G401 (cell line): ENCODE data around the gene BMP6. TPM values are rescaled to one million over a fixed set of nuclear protein-coding genes. Genes with fewer than 3 reads are reported as not detected.

Source experiments
- DNase-seq: peaks from one replicate; pipeline ENCODE4 v3.0.0-alpha.2; 2015; ENCODE audit warnings: low spot score
- in situ Hi-C: cut with HindIII; loops from 2 replicates; pipeline ENCODE4 v1.10.0; 2016; ENCODE audit warnings: low sequenced_read_pairs, mixed read lengths
- total RNA-seq: library from RNA; depleted of rRNA; stranded (reverse); fragments of >200 nt; shearing (Covaris generic); gene quantifications from 2 replicates; pipeline ENCODE4 v1.2.3, GENCODE V29; 2014; rRNA removed

BMP6 gene
- 5.5 and 13.4 TPM in 2 replicates for total RNA-seq

DNA sequence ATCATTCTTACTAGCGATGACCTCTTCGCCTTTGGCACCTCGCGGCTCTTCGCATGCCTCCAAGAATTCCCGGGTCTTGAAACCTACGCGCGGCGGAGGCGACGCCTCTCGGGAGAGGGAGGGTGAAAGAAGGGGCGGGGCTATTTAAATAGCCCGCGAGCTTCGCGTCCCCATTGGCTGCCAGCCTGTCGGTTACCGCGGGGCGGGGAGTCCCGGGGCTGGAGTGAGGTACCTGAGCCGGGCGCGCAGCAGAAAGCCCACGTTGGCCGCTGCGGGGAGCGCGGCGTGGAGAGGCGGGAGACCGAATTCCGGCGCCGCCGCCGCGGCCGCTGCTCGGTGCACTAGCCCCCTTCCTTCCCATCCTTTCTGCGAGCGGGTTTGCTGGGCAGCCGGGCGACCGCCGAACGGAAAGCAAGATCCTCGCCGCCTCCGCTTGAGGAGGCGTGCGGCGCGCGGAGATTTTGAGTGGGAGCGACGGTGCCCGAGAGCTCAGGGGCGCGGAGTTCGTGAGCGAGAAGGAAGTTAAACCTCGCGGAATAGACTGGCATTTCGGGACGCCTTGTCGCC lies at the start of gene BMP6:
BMP6 (plus strand) TSS at position 251 of the 567 bp plus-strand sequence. CDS start 857 bp downstream, outside the sequence.
- peak; percentile 60 for DNase-seq
- in situ Hi-C loops, result no loop called here

DNA sequence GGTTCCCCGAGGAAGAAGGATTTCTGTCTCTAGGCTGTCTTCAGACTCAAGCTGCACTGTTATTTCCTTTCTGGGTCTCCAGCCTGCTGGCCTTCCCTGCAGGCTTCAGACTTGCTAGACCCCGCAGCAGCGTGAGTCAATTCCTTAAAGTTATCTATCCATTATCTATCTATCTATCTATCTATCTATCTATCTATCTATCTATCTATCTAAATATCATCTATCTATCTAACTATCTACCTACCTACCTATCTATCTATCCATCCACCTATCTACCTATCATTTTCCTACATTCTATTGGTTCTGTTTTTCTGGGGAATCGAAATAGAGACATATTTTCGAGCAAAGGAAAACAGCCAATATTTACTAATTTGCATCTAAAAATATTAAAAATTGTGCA lies 48.7 kb upstream of the BMP6 start:
- in situ Hi-C loops, result no loop called here
- DNase-seq, result no peak

DNA sequence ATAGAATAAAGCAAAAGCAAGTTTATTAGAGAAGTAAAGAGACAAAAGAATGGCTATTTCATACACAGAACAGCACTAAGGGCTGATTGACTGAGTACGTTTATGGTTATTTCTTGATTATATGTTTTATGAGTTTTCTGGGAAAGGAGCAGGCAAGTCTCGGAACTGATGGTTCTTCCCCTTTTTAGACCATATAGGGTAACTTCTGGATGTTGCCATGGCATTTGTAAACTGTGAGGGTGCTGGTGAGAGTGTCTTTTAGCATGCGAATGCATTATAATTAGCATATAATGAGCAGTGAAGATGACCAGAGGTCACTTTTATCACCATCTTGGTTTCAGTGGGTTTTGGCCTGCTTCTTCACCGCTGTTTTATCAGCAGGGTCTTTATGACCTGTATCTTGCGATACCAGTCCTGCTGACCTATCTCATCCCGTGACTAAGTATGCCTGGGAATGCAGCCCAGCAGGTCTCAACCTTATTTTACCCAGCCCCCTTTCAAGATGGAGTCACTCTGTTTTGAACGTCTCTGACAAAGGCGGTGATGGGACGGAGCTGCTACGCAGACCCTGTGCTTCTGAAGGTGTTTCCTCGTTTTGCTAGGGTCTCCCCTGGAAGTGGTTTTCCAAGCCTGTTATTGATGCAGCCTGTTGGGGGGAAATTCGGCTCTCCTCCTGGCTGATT lies 45.4 kb upstream of the BMP6 start:
- no peak for DNase-seq
- in situ Hi-C loops, result no loop called here

DNA sequence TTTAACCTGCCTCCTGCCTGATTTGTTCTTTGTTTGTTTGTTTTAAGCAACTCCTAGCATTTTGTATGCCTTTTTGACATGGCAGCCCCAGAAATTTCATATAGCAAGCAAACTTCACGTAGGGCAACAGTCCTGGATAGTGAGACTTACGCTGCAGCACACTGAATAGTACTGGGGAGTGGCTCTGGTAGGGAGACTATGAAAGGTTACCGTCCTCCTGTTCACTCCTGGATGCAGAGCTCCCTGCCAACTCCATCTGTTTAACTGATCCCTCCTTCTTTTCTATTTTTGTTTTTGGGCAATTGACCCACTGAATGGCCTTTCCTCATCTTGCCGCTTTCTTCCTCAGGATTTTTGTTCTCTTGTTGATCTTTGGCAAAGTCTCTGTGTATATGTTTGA lies 44.5 kb upstream of the BMP6 start:
- no peak for DNase-seq
- in situ Hi-C loops, result no loop called here

DNA sequence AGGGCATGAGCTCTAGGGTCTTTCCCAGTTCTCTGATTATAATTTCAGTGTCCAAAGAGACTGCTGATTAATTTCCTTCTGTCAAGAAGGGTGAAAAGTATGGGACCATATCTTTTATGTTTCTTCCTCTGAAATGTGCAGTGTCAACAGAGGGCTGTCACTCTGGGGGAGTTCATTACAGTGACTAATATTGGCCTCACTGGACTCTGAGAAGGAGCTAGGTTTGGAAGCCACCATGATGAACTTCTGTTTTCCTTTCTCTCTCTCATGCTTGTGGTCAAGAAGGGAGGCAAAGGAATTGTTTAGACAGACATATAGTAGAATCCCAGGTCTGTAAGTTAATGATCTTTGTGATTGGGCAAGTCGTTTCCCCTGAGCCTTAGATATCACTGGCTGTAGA lies 41.8 kb upstream of the BMP6 start:
- DNase-seq, result no peak
- in situ Hi-C loops, result no loop called here

DNA sequence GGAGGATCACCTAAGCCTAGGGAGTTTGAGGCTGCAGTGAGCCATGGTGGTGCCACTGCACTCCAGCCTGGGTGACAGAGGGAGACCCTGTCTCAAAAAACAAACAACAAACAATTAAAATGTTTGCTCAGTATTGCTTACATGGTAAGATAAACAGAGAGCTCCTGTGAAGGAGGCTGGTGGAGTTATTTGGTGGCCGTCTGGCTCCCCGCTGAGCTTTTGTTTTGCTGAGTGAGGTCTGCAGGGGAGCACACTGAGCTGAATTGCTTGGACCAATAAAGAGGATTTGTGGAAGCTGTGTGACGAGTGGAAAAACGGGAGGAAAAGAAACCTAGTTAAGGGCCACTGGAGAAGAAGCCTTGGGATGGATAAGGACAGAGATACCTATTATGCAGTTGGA lies 41.1 kb upstream of the BMP6 start:
- in situ Hi-C loops, result no loop called here
- no peak for DNase-seq

DNA sequence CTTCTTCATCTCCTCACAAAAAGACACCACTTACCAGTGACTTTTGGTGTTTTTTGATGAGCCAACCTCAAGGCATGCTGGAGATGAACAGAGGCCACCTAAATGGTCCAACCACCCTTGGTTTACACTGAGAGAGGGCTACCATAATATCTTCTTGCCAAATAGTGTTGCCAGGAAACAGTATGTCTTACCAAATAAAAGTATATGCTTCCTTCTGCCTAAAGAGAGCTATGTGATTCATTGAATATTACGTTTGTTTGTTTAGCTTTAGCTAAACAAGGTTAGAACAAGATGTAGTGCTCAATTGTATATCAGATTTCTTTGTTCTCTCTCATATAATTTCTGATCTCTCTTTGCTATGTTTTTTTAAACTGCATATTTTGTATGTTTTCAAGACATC lies 40.6 kb upstream of the BMP6 start:
- DNase-seq, result no peak

DNA sequence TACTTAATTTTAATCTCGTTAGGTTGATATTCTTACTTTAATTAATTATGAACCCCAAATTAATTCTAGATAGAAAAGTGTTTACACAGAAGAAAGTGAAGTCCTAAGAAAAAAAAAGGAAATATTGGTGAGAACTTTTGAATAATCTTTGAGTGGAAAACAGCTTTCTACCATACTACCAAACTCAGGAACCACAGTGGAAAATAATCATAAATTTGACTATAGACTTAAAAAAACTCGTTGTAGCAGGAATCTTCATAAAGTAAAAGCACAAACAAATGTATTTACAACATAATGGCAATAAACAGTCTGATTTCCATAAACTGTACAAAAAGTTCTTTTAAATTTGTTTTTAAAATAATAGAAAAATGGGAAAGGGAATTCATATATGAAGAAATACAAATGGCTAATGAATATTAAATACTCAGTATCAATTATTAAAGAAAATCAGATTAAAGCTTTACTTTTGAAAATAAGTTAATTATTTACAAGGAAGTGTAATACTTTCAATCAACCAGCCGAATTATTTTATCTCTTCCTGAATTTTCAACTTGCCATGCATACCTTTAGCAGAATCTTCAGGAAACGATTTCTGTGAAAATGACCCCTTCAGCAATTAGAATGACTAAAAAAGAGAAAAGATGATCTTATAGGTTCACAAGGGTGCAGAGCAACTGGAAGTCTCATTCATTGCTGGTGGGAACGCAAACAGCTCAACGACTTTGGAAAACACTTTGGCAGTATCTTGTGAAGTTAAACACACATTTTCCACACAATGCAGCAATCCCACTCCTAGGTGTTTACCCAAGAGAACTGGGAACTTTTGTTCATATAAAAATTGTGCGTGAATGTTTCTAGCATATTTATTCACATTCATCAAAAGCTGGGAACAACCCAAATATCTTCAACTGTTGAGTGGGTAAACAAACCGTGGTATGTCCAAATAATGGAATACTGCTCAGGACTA lies 38.5 kb upstream of the BMP6 start:
- no peak for DNase-seq
- in situ Hi-C loops, result no loop called here

More for the DNA sequence above, 40.6 kb upstream of the BMP6 start:
- in situ Hi-C loops, result no loop called here

DNA sequence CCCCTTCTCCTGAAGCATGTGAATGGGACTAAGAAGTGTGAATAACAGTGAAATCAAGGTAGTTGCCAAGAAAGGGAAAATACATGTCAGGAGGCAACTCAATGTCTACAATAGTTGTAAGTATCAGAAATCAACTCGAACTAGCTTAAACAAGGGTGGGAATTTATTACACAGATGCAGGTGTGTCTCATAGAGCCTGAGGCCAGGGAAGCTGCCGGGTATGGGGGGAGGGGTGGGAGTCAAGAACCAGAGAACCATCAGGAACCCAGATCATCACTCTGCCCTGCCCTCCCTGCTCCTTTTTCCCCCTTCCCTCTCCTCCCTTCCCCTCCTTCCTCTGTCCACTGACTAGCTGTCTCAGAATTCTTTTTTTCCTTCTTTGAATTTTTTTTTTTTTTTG lies 34.9 kb upstream of the BMP6 start:
- no peak for DNase-seq
- in situ Hi-C loops, result no loop called here

DNA sequence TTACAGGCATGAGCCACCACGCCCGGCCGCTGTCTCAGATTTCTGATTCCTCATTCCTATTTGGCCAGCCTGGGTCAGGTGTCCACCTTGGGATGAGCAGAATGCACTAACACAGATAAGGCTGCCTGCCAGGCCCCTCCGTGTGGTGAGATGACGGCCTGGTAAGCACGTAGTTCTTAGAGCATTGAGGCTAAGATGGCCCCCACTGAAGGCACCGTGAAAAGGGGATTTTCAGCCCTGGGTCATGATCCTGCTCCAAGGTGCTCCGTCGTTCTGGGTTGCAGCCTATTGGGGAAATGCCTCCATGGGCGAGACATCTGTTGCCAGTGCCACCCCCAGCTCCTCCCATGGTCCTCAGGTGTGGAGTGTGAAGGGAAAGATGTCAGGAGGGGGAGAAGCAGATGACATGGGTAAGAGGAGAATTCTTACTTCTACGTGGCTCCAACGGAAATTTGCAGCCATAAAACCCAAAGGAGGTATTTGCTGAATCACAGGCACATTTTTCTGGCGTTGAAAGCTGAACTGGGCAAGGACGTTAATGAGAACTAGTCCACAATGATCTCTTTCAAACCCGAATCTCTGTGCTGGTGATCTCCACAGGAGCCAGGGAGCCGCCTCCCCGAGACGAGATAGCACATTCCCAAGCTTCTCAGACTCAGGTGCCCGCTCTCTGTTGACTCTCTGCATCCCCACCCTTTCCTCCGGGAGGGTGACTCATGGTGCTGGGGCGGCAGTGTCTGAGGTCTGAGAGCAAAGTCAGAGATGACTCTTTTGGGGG lies 34.0 kb upstream of the BMP6 start:
- no peak for DNase-seq
- in situ Hi-C loops, result no loop called here

DNA sequence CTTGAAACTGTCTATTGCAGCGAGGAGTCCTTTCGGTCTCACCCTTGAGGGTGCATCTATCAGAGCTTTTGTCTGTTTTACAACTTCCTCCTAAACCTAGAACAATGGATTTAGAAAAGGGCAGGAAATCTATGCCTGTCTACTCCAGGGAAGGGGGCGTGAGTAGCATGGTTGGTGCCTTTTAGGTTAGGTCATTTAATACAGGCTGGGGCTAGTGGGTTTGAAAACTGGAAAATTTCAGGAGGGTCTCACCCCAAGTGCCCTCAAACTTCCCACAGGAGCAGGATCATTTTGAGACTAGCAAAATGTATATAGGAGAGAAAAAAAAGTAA lies 33.5 kb upstream of the BMP6 start:
- in situ Hi-C loops, result no loop called here
- DNase-seq, result no peak

DNA sequence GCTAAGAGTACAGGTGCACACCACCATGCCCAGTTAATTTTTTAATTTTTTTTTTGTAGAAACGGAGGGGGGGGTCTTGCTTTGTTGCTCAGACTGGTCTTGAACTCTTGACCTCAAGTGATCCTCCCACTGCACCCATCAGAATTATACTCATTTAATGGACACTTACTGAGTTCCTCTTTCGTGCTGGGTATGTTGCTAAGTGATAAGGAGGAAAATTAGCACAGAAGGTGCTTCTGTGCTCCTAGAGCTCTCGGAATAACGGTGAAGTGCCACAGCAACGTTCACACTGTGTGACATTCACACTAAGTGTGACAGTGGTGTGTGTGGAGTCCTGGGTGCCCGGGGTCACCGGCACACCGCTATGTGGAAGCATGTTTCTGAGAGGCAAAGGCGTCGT lies 32.1 kb upstream of the BMP6 start:
- no peak for DNase-seq
- in situ Hi-C loops, result no loop called here

DNA sequence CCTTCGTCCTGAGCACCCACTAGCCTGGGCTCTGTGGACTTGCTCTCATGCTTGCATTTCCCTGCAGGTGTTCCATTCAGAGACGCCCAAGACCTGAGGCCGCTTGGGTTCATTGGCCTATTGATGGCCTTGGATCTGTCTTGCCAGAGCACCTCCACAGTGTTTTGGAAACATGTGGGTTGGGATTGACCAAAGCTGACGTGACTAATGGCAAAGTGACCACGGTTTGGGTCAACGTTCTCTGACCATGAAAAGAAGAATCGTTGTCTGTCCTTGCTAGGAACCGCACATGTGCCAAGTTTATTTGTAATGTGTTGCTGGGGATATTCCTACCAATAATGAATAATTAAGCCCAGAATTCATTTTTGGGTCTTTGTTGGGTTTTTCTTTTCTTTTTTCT lies 29.8 kb upstream of the BMP6 start:
- in situ Hi-C loops, result no loop called here
- no peak for DNase-seq

DNA sequence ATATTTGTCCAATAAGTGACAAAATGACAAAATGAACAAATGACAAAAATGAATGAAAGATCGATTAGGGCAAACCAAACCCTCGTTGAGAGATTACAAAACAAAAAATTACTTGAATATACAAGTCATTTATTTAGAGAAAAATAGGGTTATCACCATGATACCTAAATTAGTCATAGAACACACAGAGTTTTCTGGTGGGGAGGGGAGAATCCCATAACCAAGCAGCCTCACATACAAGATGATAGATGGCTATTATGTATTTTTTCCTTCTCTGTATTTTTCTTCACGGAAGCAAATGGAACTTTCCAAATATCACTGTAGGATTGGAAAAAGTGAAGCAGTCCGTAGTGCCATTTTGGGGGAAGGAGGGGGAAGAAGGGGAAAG lies 28.5 kb upstream of the BMP6 start:
- DNase-seq, result no peak
- in situ Hi-C loops, result no loop called here

DNA sequence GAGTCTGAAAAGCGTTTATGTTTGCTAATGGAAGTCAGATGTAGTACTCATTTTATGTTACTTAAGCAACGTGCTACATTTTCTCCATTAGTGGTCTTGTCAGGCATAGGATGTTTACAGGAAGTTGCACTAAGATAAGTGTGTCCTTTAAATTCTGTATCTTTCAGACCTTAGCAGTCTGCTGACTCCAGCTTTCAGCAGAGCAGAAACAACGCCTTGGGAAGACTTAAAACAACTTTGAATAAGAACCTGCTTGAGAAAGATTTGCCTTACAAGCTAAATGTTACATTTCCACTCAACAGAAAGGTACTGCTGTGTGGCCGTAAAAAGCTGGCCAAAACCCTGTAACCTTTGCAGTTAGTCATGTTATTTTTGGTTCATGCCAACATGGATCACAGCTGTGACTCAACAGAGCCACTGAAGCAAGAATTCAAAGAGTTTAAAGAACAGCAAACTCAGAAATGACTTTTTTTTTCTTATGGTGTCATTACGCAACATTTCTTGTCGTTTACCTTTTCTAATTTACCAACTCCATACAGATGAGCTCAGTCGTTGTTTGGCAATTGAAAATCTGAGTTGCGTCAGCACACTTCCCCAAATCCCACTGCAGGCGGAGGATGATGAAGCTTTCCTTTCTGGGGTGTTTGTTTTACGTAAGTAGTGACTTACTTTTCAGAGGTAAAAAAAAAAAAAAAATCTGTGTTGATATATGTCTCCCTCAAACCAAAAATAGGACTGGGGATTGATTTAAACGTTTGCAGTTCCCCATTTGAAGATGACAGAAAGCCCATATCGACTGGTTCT lies 27.9 kb upstream of the BMP6 start:
- in situ Hi-C loops, result no loop called here
- no peak for DNase-seq

DNA sequence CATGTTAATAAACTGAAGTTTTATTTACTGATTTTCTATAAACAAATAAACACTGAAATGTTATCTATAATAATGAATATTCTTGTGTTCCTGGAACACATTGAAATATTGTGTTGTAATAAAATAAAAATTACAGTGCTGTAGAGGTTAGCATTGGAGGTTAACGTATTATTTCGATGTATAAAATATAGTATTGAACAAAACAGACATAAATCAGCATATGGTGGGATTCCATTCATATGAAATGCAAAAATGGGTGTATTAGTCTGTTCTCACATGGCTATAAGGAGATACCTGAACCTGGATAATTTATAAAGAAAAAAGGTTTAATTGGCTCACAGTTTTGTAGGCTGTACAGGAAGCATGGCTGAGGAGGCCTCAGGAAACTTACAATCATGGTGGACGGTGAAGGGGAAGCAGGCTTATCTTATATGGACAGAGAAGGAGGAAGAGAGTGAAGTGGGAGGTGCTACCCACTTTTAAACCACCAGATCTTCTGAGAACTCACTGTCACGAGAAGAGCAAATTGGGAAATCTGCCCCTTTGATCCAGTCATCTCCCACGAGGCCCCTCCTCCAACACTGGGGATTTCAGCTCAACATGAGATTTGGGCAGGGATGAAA lies 24.6 kb upstream of the BMP6 start:
- in situ Hi-C loops, result no loop called here
- no peak for DNase-seq

DNA sequence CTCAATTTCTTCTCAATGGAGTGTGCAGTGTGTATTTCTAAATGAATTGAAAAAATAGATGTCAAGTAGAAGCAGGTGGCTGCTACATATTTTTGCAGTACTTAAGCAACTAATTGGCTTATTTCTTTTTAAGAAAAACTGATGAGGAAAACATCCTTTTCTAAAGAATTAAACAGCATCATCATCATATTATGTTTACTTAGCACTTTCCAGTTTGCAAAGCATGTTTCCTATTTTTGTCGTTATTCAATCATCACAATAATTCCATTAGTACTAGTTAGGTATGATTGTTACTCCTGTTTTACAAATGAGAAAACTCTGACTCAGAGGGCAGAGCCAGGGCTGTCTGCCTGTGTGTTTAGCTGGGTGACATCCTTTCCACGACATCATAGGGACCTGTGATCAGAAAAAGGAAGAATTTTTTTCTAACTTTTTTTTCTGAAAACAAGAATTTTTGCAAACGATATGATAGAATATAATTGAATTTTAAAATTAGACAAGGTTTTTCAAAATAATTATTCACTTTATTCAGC lies 22.7 kb upstream of the BMP6 start:
- in situ Hi-C loops, result no loop called here
- no peak for DNase-seq

DNA sequence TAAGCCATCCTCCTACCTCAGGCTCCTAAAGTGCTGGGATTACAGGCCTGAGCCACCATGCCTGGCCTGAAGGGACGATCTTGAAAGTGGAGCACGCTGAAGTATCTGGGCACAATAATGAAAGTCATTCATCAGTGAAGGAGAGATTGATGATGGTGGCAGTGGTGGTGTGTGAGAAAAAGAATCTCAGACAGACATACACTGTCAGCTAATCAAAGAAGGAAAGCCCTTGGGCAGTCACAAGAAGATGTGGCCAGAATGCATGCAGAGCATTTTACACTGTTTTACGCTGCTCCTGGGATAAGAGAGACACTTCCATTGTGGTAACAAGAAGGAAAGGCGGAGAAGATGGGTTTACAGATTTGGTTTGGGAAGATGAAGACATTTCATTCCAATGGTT lies 20.4 kb upstream of the BMP6 start:
- in situ Hi-C loops, result no loop called here
- no peak for DNase-seq
